ENCODE results near the gene CCDC57. TPM values are rescaled to one million over a fixed set of nuclear protein-coding genes. Genes with fewer than 3 reads are reported as not detected.

CCDC57 gene
- total and polyA plus RNA-seq, 10 donors: 28.8 to 164 (median 51.9) TPM

- intact Hi-C loops (cut with DNase I; ENCODE audit: low total_unique reads): no loop called here
- no peak for DNase-seq
- peaks cover 0 to 14% (median 0%) of the 10 kb centered on the region in 6 donors for H3K36me3 ChIP-seq
- 77 to 93% (median 91%) methylated on average over 7 to 27 of the region's 27 CpGs for WGBS, 5 donors
- H3K27me3 ChIP-seq (replicated peaks in 1 of 7): no peaks in the 10 kb centered on the region
- H3K27ac ChIP-seq: no peak overlapping the region
- H3K4me3 ChIP-seq: no peak overlapping the region
- no peak for TF ChIP-seq POLR2A (IDR thresholded peaks at IDR 0.05)
- TF ChIP-seq, protein P1, sequence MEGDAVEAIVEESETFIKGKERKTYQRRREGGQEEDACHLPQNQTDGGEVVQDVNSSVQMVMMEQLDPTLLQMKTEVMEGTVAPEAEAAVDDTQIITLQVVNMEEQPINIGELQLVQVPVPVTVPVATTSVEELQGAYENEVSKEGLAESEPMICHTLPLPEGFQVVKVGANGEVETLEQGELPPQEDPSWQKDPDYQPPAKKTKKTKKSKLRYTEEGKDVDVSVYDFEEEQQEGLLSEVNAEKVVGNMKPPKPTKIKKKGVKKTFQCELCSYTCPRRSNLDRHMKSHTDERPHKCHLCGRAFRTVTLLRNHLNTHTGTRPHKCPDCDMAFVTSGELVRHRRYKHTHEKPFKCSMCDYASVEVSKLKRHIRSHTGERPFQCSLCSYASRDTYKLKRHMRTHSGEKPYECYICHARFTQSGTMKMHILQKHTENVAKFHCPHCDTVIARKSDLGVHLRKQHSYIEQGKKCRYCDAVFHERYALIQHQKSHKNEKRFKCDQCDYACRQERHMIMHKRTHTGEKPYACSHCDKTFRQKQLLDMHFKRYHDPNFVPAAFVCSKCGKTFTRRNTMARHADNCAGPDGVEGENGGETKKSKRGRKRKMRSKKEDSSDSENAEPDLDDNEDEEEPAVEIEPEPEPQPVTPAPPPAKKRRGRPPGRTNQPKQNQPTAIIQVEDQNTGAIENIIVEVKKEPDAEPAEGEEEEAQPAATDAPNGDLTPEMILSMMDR (IDR thresholded peaks at IDR 0.05 in 8 of 11, conservative IDR thresholded peaks at IDR 0.05 in 3 of 11): no peak
- no peak for TF ChIP-seq POLR2AphosphoS5 (IDR thresholded peaks at IDR 0.05)
- peaks cover 0 to 7% (median 2%) of the 10 kb centered on the region in 6 donors for H3K4me1 ChIP-seq
- H3K9me3 ChIP-seq: no peaks in the 10 kb centered on the region
Observed at GRCh38 chr17:82149401-82150099, 63.1 kb downstream of the CCDC57 start.

DNA sequence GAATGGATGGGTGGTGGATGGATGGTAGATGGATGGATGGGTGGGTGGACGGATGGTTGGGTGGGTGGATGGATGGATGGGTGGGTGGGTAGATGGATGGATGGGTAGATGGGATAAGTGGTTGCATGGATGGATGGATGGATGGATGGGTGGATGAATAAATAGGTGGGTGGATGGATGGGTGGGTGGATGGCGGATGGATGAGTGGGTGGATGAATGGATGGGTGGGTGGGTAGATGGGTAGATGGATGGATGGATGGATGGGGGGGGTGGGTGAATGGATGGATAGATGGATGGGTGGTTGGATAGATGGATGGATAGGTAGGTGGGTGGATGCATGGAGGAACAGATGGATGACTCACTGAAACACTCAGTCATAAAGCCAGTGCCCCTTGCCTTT is 63.6 kb downstream of the CCDC57 start:
- no peak overlapping the region for H3K27ac ChIP-seq
- peaks cover 0 to 5% (median 2%) of the 10 kb centered on the region in 6 donors for H3K4me1 ChIP-seq
- no peak overlapping the region for H3K4me3 ChIP-seq
- TF ChIP-seq POLR2AphosphoS5 (IDR thresholded peaks at IDR 0.05) (no peak), POLR2A (IDR thresholded peaks at IDR 0.05) (no peak)
- TF ChIP-seq, protein P1 (IDR thresholded peaks at IDR 0.05 in 8 of 11, conservative IDR thresholded peaks at IDR 0.05 in 3 of 11): no peak
- WGBS, 5 donors: 93 to 100% (median 97%) methylated on average over 1 to 2 of the region's 2 CpGs
- no peak for DNase-seq
- no peaks in the 10 kb centered on the region for H3K27me3 ChIP-seq (replicated peaks in 1 of 7)
- intact Hi-C loops (cut with DNase I; ENCODE audit: low total_unique reads): no loop called here
- H3K36me3 ChIP-seq: peaks cover 0 to 9% (median 0%) of the 10 kb centered on the region in 6 donors
- no peaks in the 10 kb centered on the region for H3K9me3 ChIP-seq

GRCh38 chr17:82148011-82148410 is 64.6 kb downstream of the CCDC57 start:
- Histone ChIP-seq H3K4me1 (no peaks in the 10 kb centered on the region), H3K27ac (no peak overlapping the region), H3K9me3 (no peaks in the 10 kb centered on the region), H3K36me3 (peaks cover 0 to 9% (median 0%) of the 10 kb centered on the region in 6 donors), H3K27me3 (replicated peaks in 1 of 7) (no peaks in the 10 kb centered on the region), H3K4me3 (no peak overlapping the region)
- TF ChIP-seq POLR2A (IDR thresholded peaks at IDR 0.05) (no peak), POLR2AphosphoS5 (IDR thresholded peaks at IDR 0.05) (no peak)
- TF ChIP-seq, protein P1 (IDR thresholded peaks at IDR 0.05 in 8 of 11, conservative IDR thresholded peaks at IDR 0.05 in 3 of 11): no peak
- 97 to 100% (median 98%) methylated on average over 1 of the region's 1 CpG for WGBS, 5 donors
- no peak for DNase-seq
- intact Hi-C loops (cut with DNase I; ENCODE audit: low total_unique reads): no loop called here
